ENCODE results near the gene RB1. TPM values are rescaled to one million over a fixed set of nuclear protein-coding genes. Genes with fewer than 3 reads are reported as not detected.

The RB1 gene
- total and polyA plus RNA-seq, 9 of the 15 experiments (the other 6 are each of a cell fraction or from before 2014, with no cell fraction given): 5.0 to 23.8 (median 17.9) TPM

- no peak overlapping the region for H3K9ac ChIP-seq (ENCODE audit: insufficient read depth in 1 of 2, low read depth in 2 of 2, low read length in 2 of 2)
- DNase-seq (ENCODE audit: extremely low read depth in 1 of 4, low spot score in 3 of 4) (no peak), ATAC-seq (no peak), FAIRE-seq (no peak)
- H3K36me3 ChIP-seq (ENCODE audit: control insufficient read depth, insufficient read depth, low read length): peaks cover 34% of the 10 kb centered on the region
- no peak overlapping the region for H3K4me2 ChIP-seq (ENCODE audit: insufficient read depth, low read length)
- no peaks in the 10 kb centered on the region for H3K4me1 ChIP-seq (replicated peaks in 1 of 2; ENCODE audit: control insufficient read depth in 2 of 2, insufficient read depth in 2 of 2, low read length in 2 of 2)
- H3K9me1 ChIP-seq (ENCODE audit: control insufficient read depth, insufficient read depth, low read length): no peaks in the 10 kb centered on the region
- WGBS (ENCODE audit: insufficient coverage, low coverage, missing lambda C conversion rate): 64% methylated on average over 2 of the region's 2 CpGs
- no peak overlapping the region for H2AFZ ChIP-seq (ENCODE audit: low read depth, low read length)
- no peak overlapping the region for H3K27ac ChIP-seq (ENCODE audit: extremely low read depth, low read depth, low read length)
- ChIA-PET CTCF (ENCODE audit: low intra/inter-chr PET ratio) (no interaction called here), POLR2A (interaction anchor here (0.7 kb wide), 2 partner anchors 15 to 338 kb away, joined by 3 to 5 read pairs; no protein-coding TSS in a partner anchor)
- intact Hi-C loops (cut with micrococcal nuclease) (no loop called here), in situ Hi-C loops (cut with MboI) (no loop called here)
- no peak for TF ChIP-seq CGGBP1 (CRISPR knock-in tag; IDR thresholded peaks at IDR 0.05)
- TF ChIP-seq TCF7L2 (IDR thresholded peaks at IDR 0.05; ENCODE audit: low read depth, low read length): no peak
- no peak for TF ChIP-seq CC2D1A (IDR thresholded peaks at IDR 0.05)
- no peak for TF ChIP-seq CTCFL (IDR thresholded peaks at IDR 0.05; ENCODE audit: borderline replicate concordance, insufficient read depth, low read depth, low read length, poor library complexity, severe bottlenecking)
- TF ChIP-seq ZBTB34 (CRISPR knock-in tag; IDR thresholded peaks at IDR 0.05): no peak
- no peak for TF ChIP-seq ZNF146 (CRISPR knock-in tag; IDR thresholded peaks at IDR 0.05; ENCODE audit: unreplicated experiment)
- no peak for TF ChIP-seq EP300 (IDR thresholded peaks at IDR 0.05; ENCODE audit: low read length)
- TF ChIP-seq TGIF2 (CRISPR knock-in tag; IDR thresholded peaks at IDR 0.05): no peak
- no peak for TF ChIP-seq ZNF584 (CRISPR knock-in tag; IDR thresholded peaks at IDR 0.05; ENCODE audit: low read depth)
- TF ChIP-seq IFI16 (CRISPR knock-in tag; IDR thresholded peaks at IDR 0.05): no peak
- TF ChIP-seq ZNF644 (tag; IDR thresholded peaks at IDR 0.05; ENCODE audit: low read depth): no peak
- TF ChIP-seq PPARD (CRISPR knock-in tag; IDR thresholded peaks at IDR 0.05): no peak
- no peak for TF ChIP-seq SOX6 (IDR thresholded peaks at IDR 0.05)
- no peak for TF ChIP-seq ATF7 (IDR thresholded peaks at IDR 0.05)
- H3K4me3 ChIP-seq: no peak overlapping the region
- BruUV-seq (replicated peaks): no TSS peak
- no peaks in the 10 kb centered on the region for H3K27me3 ChIP-seq (ENCODE audit: control insufficient read depth in 2 of 2, insufficient read depth in 2 of 2, low read length in 2 of 2)
- H3K9me3 ChIP-seq (replicated peaks; ENCODE audit: control insufficient read depth, insufficient read depth, low read depth, low read length): no peaks in the 10 kb centered on the region
- no peaks in the 10 kb centered on the region for H3K79me2 ChIP-seq (ENCODE audit: control insufficient read depth, insufficient read depth, low read length)
- H4K20me1 ChIP-seq (replicated peaks; ENCODE audit: control insufficient read depth, insufficient read depth, low read length): no peaks in the 10 kb centered on the region
Observed at GRCh38 chr13:48253849-48254248, 49.7 kb upstream of the RB1 start.

All from K562 (cell line).